Measurements from ENCODE around the gene SERINC2.

The SERINC2 gene

DNA sequence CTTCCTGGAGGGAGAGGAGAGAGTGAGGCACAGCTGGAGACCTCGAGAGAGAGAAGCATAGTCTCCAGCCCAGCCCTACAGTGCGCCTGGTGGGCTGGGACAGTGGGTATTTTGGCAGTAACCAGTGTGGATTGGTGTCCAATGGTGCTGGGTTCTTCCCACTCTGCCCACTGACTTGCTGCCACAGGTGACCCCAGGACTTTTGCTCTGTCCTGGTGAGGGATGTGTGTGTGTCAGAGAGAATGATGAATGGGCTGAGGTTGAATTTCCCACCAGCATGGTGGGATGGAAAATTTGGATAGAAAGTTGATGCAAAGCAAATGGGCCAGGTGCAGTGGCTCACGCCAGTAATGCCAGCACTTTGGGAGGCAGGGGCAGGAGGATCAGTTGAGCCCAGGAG lies 26.3 kb downstream of the SERINC2 start:
- no peak overlapping the region for H3K4me3 ChIP-seq (ENCODE audit: low read depth, low read length)
- no peak for DNase-seq (ENCODE audit: low read depth)
- TF ChIP-seq, protein P1, sequence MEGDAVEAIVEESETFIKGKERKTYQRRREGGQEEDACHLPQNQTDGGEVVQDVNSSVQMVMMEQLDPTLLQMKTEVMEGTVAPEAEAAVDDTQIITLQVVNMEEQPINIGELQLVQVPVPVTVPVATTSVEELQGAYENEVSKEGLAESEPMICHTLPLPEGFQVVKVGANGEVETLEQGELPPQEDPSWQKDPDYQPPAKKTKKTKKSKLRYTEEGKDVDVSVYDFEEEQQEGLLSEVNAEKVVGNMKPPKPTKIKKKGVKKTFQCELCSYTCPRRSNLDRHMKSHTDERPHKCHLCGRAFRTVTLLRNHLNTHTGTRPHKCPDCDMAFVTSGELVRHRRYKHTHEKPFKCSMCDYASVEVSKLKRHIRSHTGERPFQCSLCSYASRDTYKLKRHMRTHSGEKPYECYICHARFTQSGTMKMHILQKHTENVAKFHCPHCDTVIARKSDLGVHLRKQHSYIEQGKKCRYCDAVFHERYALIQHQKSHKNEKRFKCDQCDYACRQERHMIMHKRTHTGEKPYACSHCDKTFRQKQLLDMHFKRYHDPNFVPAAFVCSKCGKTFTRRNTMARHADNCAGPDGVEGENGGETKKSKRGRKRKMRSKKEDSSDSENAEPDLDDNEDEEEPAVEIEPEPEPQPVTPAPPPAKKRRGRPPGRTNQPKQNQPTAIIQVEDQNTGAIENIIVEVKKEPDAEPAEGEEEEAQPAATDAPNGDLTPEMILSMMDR (IDR thresholded peaks at IDR 0.05; ENCODE audit: low read depth, low read length, missing control alignments): no peak

DNA sequence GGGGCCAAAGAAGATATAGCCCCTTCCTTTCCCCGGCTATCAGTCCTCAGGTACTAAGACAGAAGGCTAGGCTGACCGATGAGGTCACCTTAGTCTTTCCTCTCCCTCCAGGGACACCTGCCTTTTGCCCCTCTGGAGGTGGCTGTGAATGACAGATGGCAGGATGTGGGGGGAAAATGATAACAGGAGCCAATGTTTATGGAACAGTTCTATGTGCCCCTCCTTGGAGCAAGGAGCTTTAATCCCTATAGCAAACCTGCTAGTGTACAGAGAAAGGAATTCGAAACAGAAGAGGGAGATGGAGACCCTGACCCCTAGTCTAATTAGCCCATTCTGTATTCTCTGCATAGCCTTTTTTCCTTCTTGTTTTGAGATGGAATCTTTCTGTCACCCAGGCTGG lies 28.1 kb downstream of the SERINC2 start:
- DNase-seq (ENCODE audit: low read depth): no peak
- no peak overlapping the region for H3K4me3 ChIP-seq (ENCODE audit: low read depth, low read length)
- TF ChIP-seq, protein P1 (IDR thresholded peaks at IDR 0.05; ENCODE audit: low read depth, low read length, missing control alignments): no peak

DNA sequence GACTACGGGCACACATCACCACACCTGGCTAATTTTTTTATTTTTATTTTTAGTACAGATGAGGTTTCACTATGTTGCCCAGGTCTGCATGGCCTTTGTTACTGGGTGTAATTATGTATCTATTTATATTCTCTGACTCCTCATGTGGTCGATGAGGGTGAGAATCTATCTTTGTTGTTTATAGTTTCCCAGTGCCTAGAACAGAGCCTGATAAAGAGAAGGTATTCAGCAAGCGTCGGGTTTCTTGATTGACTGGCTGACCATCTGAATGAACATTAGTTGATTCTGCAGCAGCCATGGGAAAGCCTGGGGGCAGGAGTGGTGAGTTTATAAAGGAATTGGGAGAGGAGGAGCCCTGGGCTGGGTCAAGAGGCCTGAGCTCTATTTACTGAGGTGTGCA lies 28.5 kb downstream of the SERINC2 start:
- no peak for DNase-seq (ENCODE audit: low read depth)
- H3K4me3 ChIP-seq (ENCODE audit: low read depth, low read length): no peak overlapping the region
- TF ChIP-seq, protein P1 (IDR thresholded peaks at IDR 0.05; ENCODE audit: low read depth, low read length, missing control alignments): no peak

DNA sequence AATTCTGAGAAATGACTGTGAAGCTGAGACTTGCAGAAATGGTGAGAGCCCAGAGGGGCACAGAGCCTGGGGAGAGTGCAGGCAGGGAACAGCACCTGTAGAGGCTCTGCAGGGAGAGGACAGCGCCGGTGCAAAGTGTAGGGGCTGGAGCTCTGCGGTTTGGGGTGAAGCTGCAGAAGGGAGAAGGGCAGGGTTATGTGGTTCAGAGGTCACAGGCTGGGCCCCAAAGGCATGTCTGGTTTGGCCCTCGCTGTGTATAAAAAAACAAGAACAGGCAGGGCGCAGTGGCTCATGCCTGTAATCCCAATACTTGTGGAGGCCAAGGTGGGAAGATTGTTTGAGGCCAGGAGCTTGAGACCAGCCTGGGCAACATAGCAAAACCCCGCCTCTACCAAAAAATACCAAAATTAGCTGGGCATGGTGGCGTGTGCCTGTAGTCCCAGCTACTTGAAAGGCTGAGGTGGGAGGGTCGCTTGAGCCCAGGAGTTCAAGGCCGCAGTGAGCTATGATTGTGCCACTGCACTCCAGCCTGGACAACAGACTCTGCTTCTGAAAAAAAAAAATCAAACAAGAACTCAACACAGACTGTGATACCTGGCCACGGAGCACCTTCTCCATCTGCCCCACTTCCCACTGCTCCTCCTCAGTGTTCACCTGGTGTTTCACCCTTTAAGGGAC lies 29.1 kb downstream of the SERINC2 start:
- H3K4me3 ChIP-seq (ENCODE audit: low read depth, low read length): no peak overlapping the region
- DNase-seq (ENCODE audit: low read depth): no peak
- TF ChIP-seq, protein P1 (IDR thresholded peaks at IDR 0.05; ENCODE audit: low read depth, low read length, missing control alignments): no peak

DNA sequence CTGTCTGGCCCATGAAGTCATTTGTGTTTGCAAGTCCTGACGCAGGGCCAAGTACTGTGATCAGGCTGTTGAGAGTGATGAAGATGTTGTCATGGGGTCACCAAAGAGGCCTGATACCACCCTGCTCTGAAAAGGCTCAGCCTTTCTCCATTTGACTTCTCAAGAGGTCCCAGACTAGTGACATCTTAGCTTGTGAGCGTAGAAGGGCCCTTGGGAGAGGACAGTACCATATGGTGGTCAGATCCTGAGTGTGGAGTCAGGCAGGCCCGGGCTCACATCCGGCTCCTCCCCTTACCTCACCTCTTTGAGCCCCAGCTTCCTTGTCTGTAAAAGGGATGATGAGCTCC lies 29.6 kb downstream of the SERINC2 start:
- DNase-seq (ENCODE audit: low read depth): no peak
- no peak overlapping the region for H3K4me3 ChIP-seq (ENCODE audit: low read depth, low read length)
- TF ChIP-seq, protein P1 (IDR thresholded peaks at IDR 0.05; ENCODE audit: low read depth, low read length, missing control alignments): no peak

DNA sequence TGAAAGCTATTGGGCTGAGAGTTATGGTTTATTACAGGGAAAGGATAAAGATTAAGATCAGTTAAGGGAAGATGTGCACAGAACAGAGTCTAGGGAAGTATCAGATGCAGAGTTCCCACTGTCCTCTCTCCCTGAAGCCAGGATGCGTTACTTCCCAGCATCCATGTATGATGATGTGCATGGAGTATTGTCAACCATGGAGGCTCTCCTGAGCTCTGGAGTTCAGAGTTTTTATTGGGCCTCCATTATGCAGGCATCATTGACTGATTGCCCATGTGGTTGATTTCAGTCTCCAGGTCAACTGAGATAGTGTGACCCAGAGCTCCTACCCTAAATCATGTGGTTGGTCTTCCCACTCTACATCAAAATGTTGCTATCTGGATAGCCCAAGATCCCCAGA lies 30.7 kb downstream of the SERINC2 start:
- TF ChIP-seq, protein P1 (IDR thresholded peaks at IDR 0.05; ENCODE audit: low read depth, low read length, missing control alignments): no peak
- no peak overlapping the region for H3K4me3 ChIP-seq (ENCODE audit: low read depth, low read length)
- DNase-seq (ENCODE audit: low read depth): no peak

DNA sequence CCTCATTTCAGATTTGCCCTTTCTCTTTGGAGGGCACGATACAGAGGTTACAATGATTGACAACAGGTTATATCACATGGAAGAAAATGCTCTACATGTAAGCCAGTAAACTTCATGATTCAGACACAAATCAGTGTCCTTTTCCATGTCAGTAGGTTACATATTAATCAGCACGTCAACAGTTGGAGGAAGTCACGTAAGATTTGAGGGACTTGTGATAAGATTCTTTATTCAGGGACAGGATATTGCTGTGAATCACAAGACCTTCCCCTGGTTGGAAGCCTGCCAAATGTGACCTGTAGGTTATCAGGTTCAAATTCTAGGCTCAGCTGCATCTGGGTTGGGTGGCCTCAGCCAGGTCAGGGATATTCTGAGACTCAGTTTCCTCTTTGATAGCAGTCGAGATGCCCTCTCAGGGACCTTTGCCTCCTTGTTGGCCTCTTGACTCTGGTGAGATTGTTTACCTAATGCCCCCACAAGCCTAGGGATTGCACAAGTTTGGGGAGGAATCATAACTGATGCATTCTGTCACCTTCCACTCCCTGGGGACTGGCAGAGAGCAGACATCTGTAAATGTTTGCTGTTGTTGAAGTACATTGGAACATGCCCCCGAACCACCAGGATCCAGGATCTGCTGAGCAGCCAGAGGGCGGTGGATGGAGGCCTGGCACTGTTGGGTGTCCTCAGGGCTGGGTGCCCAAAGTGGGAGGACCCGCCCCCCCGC lies 31.9 kb downstream of the SERINC2 start:
- no peak for DNase-seq (ENCODE audit: low read depth)
- TF ChIP-seq, protein P1 (IDR thresholded peaks at IDR 0.05; ENCODE audit: low read depth, low read length, missing control alignments): no peak
- H3K4me3 ChIP-seq (ENCODE audit: low read depth, low read length): no peak overlapping the region
